NCI-H460 (cell line): Measurements from ENCODE around the gene MLLT10. TPM values are rescaled to one million over a fixed set of nuclear protein-coding genes. Genes with fewer than 3 reads are reported as not detected.
A peak's percentile ranks its signal among the peaks of the same experiment; 100 is the strongest.

Source experiments
- DNase-seq: peaks from one replicate; pipeline ENCODE4 v3.0.0-alpha.2; 2016; ENCODE audit warnings: low read depth; ENCODE audit errors: extremely low read depth
- total RNA-seq: library from RNA; depleted of rRNA; stranded (reverse); fragments of >200 nt; shearing (Covaris generic); gene quantifications from 2 replicates; pipeline ENCODE4 v1.2.3, GENCODE V29; 2014

The MLLT10 gene
- total RNA-seq, 1 experiment from 2014 or later, result 35.5 TPM

DNA sequence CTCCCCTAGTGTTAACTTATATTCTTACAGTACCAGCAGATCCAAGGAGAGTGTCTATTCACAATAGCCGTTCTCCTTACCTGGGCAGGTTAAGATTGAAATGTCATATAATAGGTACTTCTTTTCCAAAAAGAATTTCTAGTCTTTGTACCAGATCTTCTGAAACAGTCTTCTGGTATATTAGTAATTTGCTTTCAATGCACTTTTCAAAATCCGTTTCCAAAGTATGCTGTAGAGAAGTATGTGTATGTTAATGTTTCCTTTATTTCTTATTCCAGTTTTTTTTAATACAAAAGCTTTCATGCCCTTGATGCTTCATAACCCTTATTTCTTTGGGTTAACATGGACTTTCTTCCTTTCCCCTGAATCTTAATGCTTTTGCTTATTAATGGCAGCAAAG, 188.2 kb downstream of the MLLT10 start:
- no peak for DNase-seq

DNA sequence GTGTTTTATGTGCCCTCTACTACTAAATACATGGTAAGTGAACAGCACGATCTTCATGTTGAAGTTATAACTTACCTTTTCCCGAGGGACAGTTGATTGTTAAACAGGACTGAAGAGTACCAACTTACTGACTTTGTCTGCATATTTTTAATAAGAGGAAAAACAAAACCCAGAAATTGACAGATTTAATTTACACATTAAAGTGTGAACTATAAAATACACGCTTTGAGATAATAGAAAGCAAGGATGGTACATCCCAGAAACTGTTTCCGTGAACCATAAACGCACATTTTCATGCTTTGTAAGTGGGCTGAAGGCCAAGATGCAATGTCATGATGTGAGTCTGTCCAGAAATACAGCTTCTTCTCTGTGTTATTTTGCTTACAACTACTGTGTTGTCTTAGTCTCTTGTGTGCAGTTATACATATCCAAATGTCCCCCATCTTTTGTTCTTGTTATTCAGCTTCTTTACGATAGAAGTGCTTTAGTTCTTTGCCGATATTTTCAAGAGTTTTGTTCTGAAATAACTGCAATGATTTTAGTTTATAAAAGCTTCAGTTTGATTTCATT, 190.1 kb downstream of the MLLT10 start:
- peak; percentile 12 for DNase-seq

DNA sequence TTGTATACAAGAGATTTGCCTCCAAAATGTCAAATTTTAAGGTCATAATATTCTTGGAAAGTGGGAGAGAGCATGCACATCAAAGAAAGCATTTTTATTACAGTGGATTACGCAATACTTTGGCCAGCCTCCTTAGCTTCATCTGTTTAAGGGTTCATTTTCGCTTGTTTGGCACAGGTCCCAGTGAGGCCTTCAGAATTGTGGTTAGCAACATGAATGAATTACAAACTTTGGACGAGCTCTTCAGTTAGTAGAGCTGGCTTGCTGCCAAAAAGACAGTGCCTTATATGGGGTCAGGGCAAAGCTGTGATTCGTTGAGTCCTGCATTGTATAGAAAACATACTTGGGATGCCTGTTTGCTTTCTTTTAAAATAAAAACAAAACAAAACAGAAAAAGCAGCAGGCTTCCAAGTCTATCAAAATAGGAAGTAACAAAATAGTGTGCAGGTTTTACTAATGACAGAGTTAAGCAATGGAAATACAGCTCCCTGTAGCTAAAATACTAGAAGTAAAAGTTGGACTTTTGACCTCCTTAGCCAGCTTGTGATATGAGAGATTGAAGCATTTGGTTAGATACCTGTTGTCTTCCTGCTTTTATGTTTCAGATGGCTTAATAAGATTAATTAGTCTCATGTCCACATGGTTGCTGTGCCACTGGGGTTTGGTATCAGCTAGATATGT, 190.8 kb downstream of the MLLT10 start:
- peak; percentile 54 for DNase-seq

DNA sequence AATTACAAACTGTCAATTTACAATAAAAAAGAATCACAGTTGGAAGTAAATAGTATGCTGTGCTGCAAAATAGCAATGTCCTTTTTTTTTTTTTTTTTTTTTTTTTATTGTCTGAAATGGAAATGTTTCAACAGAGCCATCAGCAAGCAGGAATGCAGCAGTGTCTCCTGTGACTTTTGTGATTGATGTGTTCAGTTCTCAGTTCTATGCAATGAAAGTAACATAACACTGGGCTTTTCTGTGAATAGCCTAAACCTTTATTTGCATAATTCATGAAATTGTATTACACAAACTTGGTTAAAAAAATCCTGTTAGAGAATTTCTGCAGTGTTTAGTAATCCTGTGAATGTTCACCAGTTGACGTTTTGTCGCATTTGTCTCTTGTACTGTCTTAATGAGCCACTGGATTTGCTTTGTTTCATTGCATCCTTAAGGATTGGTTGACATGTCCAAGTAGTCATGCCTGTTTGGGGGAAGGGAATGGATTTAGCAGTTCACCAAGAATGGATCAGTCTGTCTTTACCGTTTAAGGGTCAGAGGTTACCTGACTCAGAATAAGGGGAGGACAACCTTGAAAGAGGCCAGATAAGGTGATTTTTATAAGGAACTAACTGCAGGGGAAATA, 192.7 kb downstream of the MLLT10 start:
- DNase-seq, result no peak

DNA sequence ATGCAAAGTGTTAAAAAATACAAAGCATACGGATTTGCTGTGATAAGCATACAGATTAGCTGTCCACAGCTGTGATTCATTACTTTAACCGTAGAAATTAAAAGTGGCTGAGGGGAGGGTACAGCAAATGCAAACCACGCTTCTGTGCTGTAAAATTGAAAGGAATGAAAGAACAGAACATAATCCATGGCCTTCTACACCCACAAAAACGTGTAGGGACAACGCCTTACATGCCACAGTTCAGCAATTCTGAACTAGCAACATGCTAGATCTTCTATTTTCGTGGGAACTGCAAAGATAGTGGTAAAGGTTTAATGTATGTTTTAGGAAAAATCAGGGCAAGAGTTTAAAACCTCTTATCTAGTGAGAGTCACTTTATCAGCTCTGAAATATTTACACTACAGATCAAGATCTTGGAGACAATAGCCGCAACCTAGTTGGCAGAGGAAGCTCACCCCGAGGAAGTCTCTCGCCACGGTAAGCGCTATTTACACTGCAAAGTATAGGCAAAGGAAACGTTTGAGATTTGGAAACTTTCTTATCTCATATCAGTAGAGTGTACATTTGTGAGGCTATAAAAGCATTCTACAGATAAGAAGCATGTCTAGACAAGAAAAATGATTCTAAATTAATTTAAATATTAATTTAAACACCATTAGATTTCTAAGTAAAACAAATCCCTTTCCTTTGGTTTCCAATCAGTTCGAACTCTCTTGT, 193.6 kb downstream of the MLLT10 start:
- no peak for DNase-seq

DNA sequence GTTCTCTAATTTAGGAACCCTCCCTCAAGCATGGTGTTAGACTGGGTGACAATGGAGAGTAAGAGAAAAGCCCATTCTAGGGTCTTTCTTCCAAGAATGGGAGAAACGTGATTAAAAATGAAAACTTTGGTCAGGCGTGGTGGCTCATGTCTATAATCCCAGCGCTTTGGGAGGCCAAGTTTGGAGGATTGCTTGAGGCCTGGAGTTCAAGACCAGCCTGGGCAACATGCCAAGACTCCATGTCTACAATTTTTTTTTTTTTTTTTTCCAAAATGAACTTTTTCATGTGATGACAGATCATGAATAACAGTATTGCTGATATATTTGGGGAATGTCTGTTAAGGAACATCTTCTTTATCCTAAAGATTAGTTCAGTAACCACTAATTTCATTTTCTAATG, 194.6 kb downstream of the MLLT10 start:
- DNase-seq, result no peak

DNA sequence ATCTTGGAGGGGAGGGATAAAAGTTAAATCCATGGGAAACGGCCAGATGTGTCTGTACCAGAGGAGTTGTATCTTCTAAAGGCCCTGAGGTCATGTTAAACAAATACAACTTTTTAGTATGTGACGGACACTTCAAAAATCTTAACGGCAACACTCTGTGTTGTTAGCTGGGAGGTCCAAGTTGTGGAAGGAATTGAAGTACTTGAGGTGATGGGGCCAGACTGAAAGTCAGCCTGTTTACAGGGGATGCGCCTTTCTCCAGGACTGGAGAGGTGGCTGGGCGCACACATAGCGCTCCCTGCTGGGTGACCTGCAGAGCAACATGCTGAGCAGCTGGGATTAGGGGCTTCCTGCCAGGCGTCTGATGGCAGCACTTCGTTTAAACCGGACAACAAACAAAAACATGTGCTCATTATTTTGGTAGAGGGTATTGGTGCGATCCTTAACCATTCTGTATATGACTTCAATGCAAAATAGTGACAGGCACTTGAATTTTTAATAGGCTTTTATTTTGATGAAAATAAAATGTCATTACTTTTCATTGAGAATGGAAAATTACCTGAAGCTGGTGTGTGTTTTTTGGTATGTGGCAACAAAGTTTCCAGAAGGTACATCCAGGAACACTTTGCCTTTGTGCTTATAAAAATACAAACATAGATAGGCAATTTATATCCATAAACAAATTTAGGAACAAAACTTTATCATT, 198.2 kb downstream of the MLLT10 start:
- DNase-seq, result peak; percentile 69

DNA sequence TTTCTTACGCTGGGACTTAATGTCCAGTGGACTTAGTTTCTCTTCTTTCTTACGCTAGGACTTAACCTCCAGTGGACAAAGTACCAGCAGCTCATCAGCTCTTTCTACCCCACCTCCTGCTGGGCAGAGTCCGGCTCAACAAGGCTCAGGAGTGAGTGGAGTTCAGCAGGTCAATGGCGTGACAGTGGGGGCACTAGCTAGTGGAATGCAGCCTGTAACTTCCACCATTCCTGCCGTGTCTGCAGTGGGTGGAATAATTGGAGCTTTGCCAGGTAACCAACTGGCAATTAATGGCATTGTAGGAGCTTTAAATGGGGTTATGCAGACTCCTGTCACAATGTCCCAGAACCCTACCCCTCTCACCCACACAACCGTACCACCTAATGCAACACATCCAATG, 199.7 kb downstream of the MLLT10 start:
- no peak for DNase-seq

DNA sequence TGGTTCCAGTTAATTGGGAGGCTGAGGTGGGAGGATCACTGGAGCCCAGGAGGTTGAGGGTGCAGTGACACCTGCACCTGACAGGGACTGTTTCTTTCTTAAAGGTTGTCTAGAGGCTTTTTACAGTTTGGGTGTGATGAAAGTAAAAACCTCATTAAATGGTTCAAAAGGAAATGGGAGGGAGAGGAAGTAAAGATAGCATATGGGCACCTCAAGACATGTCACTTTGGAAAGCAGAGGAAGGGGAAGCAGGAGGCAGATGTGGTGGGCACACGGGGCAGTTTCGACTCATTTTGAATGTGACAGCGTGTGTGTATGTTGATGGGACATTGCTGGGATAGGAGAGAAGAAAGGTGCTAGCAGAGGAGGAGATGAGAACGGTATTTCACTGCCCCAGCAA, 203.1 kb downstream of the MLLT10 start:
- no peak for DNase-seq

DNA sequence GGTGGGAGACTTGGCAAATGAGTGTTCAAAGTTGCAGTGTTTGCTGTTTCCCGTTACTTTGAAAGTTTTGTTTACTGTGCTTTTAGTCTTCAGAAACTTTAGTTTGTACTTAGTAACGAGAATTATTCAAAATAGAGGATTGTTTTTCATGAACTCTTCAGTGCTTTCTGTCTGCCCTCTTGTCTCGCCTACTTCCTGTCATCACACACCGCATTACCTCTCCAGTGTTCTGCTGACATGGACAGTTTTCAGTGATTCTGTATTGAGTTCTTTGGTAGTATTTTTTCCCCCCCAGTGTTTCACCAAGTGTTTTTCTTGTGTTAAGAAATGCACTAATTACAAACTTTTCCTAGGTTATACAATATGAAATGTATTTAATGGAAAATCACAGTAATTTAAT, 207.0 kb downstream of the MLLT10 start:
- DNase-seq, result no peak

DNA sequence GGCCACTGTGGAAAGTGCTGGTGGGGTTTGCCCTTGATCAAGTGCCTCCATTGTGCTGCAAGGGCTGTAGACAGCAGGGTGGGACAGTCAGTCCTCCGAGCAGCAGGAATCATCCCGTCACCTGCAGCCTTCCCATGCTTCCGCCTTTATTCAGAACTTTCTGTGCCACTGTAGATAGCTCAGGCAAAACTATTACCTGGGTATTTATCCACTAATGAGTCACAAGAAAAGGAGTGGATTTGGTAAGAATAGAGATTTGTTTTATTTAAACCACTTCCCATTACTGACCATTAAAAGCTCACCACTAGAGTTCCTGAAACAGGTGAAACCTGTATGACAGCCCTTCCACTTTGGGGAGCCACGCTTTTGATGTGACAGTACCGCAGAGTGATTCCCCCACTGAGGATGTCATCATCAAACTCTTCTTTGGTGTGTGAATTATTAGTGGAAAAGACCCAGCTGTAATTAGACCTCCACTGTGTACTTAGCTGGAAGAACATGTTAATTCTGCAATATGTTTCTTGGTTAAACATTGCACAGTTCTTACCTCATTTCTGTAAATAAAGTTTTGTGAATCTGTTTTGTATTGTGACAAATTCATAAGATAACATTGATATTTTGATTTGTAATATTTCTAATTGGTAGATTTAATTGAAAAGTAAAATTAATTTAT, 208.8 kb downstream of the MLLT10 start:
- DNase-seq, result no peak

DNA sequence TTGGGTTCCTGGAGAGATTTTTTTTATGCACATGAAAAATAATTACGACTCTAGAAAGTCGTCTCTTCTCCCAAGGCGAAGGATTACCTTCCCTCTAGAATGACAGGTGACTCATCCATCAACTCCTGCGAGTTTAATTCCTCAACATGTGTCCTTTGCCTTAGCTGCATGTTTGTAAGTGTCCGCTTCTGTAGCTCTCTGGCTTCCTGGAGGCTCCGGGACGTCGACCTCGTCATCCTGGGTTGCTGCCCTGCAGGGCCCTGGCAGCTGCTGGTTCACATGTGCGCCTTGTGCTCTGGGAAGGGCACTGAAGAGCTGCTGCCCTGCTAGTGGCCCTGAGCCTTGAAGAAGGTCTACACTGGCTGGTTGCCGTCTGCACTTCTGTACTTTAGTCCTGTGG, 210.2 kb downstream of the MLLT10 start:
- DNase-seq, result no peak

DNA sequence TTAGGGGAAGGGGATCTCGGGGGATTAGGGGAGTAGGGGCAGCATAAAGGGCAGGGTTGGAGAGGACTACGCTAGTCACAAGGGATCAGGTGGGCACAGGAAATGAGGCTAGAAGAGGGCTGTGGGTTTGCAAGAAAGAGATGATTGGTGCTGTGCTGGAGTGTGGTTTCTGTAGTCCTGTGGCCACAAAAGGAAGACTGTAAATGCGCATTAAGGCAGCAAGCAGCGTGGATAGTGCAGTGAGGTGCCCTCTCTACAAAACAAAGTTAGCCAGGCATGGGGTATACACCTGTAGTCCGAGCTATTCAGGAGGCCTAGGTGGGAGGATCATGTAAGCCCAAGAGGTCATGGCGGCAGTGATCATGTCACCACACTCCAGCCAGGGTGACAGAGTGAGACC, 212.1 kb downstream of the MLLT10 start:
- no peak for DNase-seq

DNA sequence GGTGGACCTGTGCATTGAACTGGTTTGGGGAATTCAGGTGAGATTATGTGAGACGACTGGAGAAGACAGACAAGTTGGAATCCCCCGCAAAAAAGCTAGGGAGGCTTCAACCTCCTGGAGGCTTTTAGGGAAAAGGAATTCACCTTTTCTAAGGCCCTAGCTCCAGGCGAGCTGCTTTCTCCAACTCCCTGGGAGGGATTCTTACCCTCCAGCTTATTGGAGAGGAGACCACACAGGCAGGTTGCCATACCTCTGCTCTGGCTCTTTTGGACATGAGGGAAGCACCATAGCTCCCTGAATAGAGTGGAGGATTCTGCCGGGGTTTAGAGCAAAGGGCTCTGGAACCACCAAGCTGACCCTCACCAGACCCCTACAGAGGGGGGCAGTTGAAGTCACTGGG, 213.8 kb downstream of the MLLT10 start:
- no peak for DNase-seq

DNA sequence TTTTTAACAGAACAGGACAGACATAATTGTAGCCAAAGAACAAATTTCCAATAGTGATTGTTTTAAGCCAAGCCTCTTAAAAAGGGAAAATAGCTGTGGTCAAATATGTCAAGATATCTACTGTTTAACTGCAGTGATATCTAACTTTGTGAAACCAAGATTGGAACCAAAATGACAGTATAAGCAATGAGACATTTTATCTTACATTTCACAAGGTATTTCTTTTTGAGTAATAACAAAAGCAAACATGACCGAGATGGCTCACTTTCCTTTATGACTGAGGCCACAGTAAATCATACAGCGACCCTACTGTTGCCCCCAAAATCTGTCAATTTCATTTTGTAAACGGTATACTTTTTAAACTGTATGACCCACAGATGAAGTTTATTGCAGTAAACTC, 215.8 kb downstream of the MLLT10 start:
- DNase-seq, result no peak

DNA sequence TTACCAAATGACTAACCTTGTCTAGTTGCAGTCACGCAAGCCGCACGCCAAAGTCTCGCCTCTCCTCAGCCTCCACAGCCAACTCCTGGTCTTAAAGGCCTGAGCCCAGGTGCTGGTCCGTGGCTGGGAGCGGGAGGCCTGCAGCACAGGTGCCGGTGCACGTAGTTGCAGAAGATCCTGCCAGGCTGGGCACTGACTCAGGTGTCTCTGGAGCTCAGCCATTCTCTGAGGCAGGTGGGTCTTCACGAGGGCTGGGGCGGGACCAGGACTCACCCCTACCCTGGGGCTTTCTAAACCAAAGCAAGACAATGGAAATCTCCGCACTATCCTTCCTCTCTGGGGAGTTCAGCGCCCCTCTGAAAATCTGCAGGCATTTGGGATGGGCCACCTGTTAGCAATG, 216.4 kb downstream of the MLLT10 start:
- no peak for DNase-seq

DNA sequence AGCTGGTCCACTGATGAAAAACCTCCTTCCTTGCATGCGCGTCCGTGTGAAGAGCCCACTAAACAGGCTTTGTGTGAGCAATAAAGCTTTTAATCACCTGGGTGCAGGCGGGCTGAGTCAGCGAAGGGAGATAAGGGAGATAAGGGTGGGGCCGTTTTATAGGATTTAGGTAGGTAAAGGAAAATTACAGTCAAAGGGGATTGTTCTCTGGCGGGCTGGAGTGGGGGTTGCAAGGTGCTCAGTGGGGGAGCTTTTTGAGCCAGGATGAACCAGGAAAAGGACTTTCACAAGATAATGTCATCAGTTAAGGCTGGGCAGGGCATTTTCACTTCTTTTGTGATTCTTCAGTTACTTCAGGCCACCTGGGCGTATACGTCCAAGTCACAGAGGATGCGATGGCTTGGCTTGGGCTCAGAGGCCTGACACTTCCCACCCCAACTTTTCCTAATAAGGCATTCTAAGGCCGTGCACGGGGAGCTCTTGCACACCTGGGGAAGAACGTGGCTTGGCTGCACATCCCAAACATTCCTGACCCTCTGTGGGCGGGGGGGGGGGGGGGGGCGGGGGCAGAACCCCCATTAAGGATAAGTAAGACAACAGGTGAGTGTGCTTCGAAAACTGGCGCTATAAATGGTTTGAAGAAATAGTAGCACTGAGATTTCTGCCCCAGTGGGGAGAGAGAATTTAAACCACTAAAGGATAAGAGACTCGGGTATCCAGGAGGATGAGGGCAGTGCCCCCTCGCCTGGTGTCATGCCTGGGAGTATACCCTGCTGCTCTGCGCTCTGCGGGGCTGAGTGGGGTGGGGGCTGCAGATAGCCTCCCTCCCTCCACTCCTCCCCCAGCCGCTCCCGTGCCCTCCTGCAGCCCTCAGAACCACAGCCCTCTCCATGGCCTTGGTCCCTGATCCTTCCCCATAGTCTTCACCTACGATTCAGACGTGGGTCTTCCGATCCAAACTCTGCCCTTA, 217.6 kb downstream of the MLLT10 start:
- no peak for DNase-seq

DNA sequence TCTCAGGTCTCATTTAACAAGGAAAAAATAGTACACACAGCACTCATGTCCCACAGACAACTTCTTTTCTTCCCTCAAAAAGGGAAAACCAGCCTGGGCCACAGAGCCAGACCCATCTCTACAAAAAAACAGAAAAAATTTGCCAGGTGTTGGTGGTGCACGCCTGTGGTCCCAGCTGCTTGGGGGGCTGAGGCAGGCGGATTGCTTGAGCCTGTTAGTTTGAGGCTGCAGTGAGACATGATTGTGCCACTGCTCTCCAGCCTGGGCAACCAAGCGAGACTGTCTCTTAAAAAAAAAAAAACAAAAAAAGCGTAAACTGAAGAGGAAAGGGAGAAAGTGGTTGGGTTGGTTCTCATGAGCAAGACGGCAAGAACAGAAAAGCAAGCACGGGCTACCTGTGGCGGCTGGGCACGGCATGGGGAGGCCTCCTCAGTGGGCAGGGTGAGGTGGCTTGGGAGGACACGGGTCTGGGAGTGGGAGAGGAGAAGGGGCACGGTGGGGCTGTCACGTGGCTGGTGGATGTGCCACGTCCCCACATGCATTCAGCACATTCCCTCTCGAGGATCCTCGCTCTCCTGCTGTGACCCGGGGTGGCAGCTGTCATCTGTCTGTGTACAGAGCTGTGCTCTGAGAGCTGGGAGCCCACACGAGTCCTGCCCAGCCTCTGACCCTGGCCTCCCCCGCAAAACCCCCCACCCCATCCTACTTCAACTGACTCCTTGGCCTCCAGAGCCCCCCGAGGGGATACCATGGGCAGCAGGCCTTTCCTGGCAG, 219.7 kb downstream of the MLLT10 start:
- no peak for DNase-seq
